SU-DHL-6 (cell line): ENCODE measurements around the gene STAT1.
"Not testable (repeated sequence)": the region's sequence is repeated elsewhere in the genome, so short reads cannot be mapped to it uniquely, and the experiment has no call there.

Source experiments
- H2AFZ ChIP-seq: fragments of 200-600 bp; sonication (generic); 2 replicates; pipeline ENCODE4 v1.6.1; 2014; ENCODE audit warnings: low read depth, mild to moderate bottlenecking, moderate library complexity, mixed read lengths, antibody characterized with exemption, low read length; ENCODE audit not compliant: severe bottlenecking
- H3F3A ChIP-seq: fragments of 200-600 bp; shearing (Covaris generic); 2 replicates; pipeline ENCODE4 v1.6.0; 2016; ENCODE audit warnings: antibody characterized with exemption, mild to moderate bottlenecking; ENCODE audit not compliant: insufficient read depth
- H3K27ac ChIP-seq: fragments of 200-600 bp; sonication (generic); 2 replicates; pipeline ENCODE4 v1.5.1; 2016; ENCODE audit warnings: low read depth, mild to moderate bottlenecking, low read length, moderate library complexity, mixed read lengths
- H3K27me3 ChIP-seq: fragments of 200-600 bp; sonication (generic), shearing (Covaris generic); 2 replicates; pipeline ENCODE4 v1.6.0; 2014; ENCODE audit warnings: mild to moderate bottlenecking, low read length
- H3K36me3 ChIP-seq: fragments of 200-600 bp; sonication (generic); 2 replicates; pipeline ENCODE4 v1.6.1; 2014; ENCODE audit warnings: mild to moderate bottlenecking, low read length, mixed read lengths
- H3K4me2 ChIP-seq: fragments of 300-600, 200-600 bp; shearing (Covaris generic), sonication (generic); 2 replicates; pipeline ENCODE4 v1.6.0; 2014; ENCODE audit warnings: low read length, low read depth, mild to moderate bottlenecking; ENCODE audit not compliant: poor library complexity, severe bottlenecking
- H3K4me3 ChIP-seq: fragments of 200-600 bp; sonication (generic); 2 replicates; pipeline ENCODE4 v1.5.1; 2014; ENCODE audit warnings: antibody characterized with exemption, low read length, mild to moderate bottlenecking, mixed read lengths; ENCODE audit not compliant: insufficient read depth, poor library complexity, severe bottlenecking
- H3K79me2 ChIP-seq: fragments of 200-600 bp; sonication (generic); 2 replicates; pipeline ENCODE4 v1.6.1; 2014; ENCODE audit warnings: mild to moderate bottlenecking, low read length, moderate library complexity; ENCODE audit not compliant: insufficient read depth
- H3K9ac ChIP-seq: fragments of 200-600 bp; sonication (generic); 2 replicates; pipeline ENCODE4 v1.7.0; 2014; ENCODE audit warnings: mild to moderate bottlenecking, low read length
- H3K9me2 ChIP-seq: fragments of 200-600 bp; sonication (generic); replicated peaks from 2 replicates; pipeline ENCODE4 v1.6.1; 2014; ENCODE audit warnings: low read length; ENCODE audit not compliant: insufficient read depth
- H3K9me3 ChIP-seq: fragments of 200-600 bp; sonication (generic); 2 replicates; pipeline ENCODE4 v1.6.1; 2014; ENCODE audit warnings: low read length, mixed read lengths; ENCODE audit not compliant: insufficient read depth
- H4K20me1 ChIP-seq: fragments of 200-600 bp; sonication (generic); 2 replicates; pipeline ENCODE4 v1.6.1; 2014; ENCODE audit warnings: low read depth, mild to moderate bottlenecking, antibody characterized with exemption, low read length, moderate library complexity, mixed read lengths
- EZH2phosphoT487 ChIP-seq: fragments of 200-600 bp; sonication (generic), shearing (Covaris generic); conservative IDR thresholded peaks from 2 replicates; pipeline ENCODE4 v1.6.1; 2018; ENCODE audit warnings: mild to moderate bottlenecking, antibody characterized with exemption, low read length, moderate library complexity, mixed read lengths
- TF ChIP-seq, protein P1 (sequence below): fragments of 200-600 bp; sonication (generic); IDR thresholded peaks from one replicate; pipeline ENCODE4 v1.5.1; 2017; ENCODE audit warnings: antibody characterized with exemption, mild to moderate bottlenecking, low read length, moderate library complexity; ENCODE audit not compliant: insufficient read depth, poor library complexity, severe bottlenecking

Gene STAT1

DNA sequence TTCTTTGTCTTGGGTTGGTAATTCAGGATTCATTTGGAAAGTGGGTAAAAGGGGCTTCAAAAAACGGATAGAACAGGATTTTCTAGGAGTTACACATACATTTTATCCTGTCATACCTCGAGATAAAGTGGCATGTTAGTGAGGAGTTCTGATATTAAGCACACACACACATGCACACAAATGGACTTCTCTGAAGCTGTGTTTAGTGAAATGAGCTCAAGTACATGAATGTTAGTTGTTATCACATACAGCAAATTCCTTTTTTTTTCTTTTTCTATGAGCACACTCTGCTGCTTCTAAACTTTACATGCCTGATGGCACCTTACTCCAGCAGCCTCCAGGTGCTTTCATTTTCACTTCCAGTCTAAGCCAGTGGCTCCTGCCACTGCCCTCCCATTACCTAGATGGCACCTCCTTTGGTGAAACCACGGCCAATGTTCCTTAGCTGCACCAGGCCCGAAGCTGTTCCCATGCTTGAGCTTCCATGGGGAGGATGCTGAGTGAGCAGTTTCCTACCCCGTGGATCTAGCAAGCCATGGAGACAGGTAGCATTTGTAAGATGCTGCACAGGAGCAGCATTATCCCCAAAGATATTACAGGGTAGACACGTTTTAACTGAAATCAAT is 49.7 kb downstream of the STAT1 start:
- H3K27ac ChIP-seq: no peak overlapping the region
- H4K20me1 ChIP-seq: no peaks in the 10 kb centered on the region
- no peaks in the 10 kb centered on the region for H3F3A ChIP-seq
- no peaks in the 10 kb centered on the region for H3K27me3 ChIP-seq
- no peaks in the 10 kb centered on the region for H3K79me2 ChIP-seq
- no peaks in the 10 kb centered on the region for H3K36me3 ChIP-seq
- no peak overlapping the region for H3K4me3 ChIP-seq
- H3K9me3 ChIP-seq: no peaks in the 10 kb centered on the region
- TF ChIP-seq EZH2phosphoT487: no peak
- TF ChIP-seq, protein P1, sequence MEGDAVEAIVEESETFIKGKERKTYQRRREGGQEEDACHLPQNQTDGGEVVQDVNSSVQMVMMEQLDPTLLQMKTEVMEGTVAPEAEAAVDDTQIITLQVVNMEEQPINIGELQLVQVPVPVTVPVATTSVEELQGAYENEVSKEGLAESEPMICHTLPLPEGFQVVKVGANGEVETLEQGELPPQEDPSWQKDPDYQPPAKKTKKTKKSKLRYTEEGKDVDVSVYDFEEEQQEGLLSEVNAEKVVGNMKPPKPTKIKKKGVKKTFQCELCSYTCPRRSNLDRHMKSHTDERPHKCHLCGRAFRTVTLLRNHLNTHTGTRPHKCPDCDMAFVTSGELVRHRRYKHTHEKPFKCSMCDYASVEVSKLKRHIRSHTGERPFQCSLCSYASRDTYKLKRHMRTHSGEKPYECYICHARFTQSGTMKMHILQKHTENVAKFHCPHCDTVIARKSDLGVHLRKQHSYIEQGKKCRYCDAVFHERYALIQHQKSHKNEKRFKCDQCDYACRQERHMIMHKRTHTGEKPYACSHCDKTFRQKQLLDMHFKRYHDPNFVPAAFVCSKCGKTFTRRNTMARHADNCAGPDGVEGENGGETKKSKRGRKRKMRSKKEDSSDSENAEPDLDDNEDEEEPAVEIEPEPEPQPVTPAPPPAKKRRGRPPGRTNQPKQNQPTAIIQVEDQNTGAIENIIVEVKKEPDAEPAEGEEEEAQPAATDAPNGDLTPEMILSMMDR: no peak
- H2AFZ ChIP-seq: no peak overlapping the region
- H3K9ac ChIP-seq: no peak overlapping the region
- H3K4me2 ChIP-seq: no peak overlapping the region
- no peaks in the 10 kb centered on the region for H3K9me2 ChIP-seq

DNA sequence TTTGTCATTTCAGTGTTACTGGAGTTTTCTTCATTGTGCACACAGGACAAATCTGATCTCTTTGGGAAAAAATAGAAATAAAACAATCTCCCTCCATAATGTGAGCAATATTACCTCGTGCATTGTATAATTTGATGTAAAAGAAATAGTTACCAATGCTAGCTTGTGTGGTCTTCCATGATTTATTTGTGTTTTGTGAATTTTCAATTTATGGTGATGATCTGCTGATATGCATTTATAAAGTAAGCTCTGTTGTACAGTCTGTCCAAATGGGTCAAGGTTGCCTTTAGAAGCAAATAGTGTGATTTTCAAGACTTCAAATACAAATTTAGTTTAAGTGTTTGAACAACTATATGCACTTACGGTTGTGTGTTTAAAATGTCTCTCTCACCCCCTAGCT is 50.9 kb downstream of the STAT1 start:
- Histone ChIP-seq H3K9me2 (no peaks in the 10 kb centered on the region), H3K27me3 (no peaks in the 10 kb centered on the region), H3K36me3 (no peaks in the 10 kb centered on the region), H3K4me2 (no peak overlapping the region), H3K9ac (no peak overlapping the region), H3K9me3 (no peaks in the 10 kb centered on the region), H4K20me1 (no peaks in the 10 kb centered on the region), H2AFZ (no peak overlapping the region), H3K79me2 (no peaks in the 10 kb centered on the region), H3K27ac (no peak overlapping the region), H3K4me3 (no peak overlapping the region), H3F3A (no peaks in the 10 kb centered on the region)
- TF ChIP-seq, protein P1: no peak
- TF ChIP-seq EZH2phosphoT487: no peak

DNA sequence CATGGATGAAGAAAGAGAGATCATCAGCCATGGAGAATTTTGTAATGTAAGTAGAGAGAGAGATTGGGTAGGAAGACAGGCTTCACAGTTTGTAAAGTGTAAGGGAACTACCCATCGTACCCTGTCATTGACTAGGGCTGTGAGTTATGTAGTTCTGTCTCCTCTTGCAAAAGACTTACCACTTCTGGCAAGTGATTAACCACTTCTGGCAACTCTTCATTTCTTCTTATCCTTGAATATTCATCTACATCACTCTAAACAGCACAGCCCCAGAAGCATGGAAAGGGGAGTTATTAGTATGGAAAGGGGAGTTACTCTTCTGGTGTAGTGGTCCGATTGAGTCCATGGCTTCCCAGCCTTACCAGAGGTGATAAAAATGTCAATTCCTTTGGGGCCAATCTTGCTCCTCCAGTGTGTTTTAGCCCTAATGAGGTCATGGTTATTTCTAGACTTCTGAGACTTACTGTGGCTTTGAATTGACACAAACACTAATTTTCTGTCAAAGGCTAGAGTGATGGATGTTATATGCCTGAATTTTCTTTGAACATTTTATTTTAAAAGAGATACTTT is 52.0 kb downstream of the STAT1 start:
- no peak overlapping the region for H3K9ac ChIP-seq
- no peaks in the 10 kb centered on the region for H3K9me2 ChIP-seq
- H3K4me3 ChIP-seq: no peak overlapping the region
- no peaks in the 10 kb centered on the region for H4K20me1 ChIP-seq
- H3K36me3 ChIP-seq: no peaks in the 10 kb centered on the region
- H3K9me3 ChIP-seq: no peaks in the 10 kb centered on the region
- no peak overlapping the region for H2AFZ ChIP-seq
- no peaks in the 10 kb centered on the region for H3F3A ChIP-seq
- H3K79me2 ChIP-seq: no peaks in the 10 kb centered on the region
- no peaks in the 10 kb centered on the region for H3K27me3 ChIP-seq
- no peak overlapping the region for H3K27ac ChIP-seq
- TF ChIP-seq, protein P1: no peak
- TF ChIP-seq EZH2phosphoT487: no peak
- no peak overlapping the region for H3K4me2 ChIP-seq

DNA sequence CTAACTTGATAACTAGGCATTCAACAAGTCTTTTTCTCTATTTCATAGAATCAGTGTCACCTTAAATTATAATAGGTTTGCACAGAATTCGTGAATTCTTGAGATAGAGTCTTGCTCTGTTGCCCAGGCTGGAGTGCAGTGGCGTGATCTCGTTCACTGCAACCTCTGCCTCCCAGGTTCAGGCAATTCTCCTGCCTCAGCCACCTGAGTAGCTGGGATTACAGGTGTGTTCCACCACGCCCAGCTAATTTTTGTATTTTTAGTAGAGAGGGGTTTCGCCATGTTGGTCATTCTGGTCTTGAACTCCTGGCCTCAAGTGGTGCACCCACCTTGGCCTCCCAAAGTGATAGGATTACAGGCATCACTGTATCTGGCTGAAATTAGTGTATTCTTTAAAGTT is 52.9 kb downstream of the STAT1 start:
- not testable (repeated sequence) for H3K9me2 ChIP-seq, H3K9me3 ChIP-seq, H3F3A ChIP-seq, H3K79me2 ChIP-seq, H2AFZ ChIP-seq, H3K27ac ChIP-seq, H3K36me3 ChIP-seq, H3K4me2 ChIP-seq, H4K20me1 ChIP-seq, H3K9ac ChIP-seq, H3K4me3 ChIP-seq, H3K27me3 ChIP-seq
